ENCODE data around the gene CST2. TPM values are rescaled to one million over a fixed set of nuclear protein-coding genes. Genes with fewer than 3 reads are reported as not detected.
"Not testable (repeated sequence)": the region's sequence is repeated elsewhere in the genome, so short reads cannot be mapped to it uniquely, and the experiment has no call there.

Gene CST2
- total and polyA plus RNA-seq, 2 donors (not counting 3 experiments of a cell fraction or from before 2014, with no cell fraction given): not detected

- dilution Hi-C loops (cut with MboI; ENCODE audit: extremely low pct_ligation_motif_present, low sequenced_read_pairs): no loop called here
- Histone ChIP-seq H3K4me2 (ENCODE audit: insufficient read depth, low read length) (no peak overlapping the region), H3K9me1 (replicated peaks; ENCODE audit: control insufficient read depth, extremely low read depth, insufficient read depth, low read length) (no peaks in the 10 kb centered on the region), H3K27me3 (ENCODE audit: control insufficient read depth in 2 of 2, insufficient read depth in 2 of 2, low read length in 2 of 2) (no peaks in the 10 kb centered on the region), H3K27ac (ENCODE audit: insufficient read depth, low read depth, low read length) (no peak overlapping the region), H3K79me2 (ENCODE audit: control insufficient read depth, insufficient read depth, low read length) (no peaks in the 10 kb centered on the region), H3K36me3 (ENCODE audit: control insufficient read depth in 2 of 2, extremely low read depth in 1 of 2, insufficient read depth in 2 of 2, low read length in 2 of 2) (no peaks in the 10 kb centered on the region), H3K4me3 (replicated peaks in 1 of 3; ENCODE audit: insufficient read depth in 1 of 3, low read depth in 1 of 3, low read length in 3 of 3) (no peak overlapping the region), H3K9me3 (replicated peaks; ENCODE audit: control insufficient read depth, insufficient read depth, low read length) (no peaks in the 10 kb centered on the region), H3K9ac (replicated peaks; ENCODE audit: extremely low read depth, insufficient read depth, low read length) (no peak overlapping the region), H2AFZ (ENCODE audit: low read depth, low read length) (no peak overlapping the region), H3K4me1 (ENCODE audit: control insufficient read depth, extremely low read depth, insufficient read depth, low read length) (no peaks in the 10 kb centered on the region), H4K20me1 (replicated peaks; ENCODE audit: control insufficient read depth, extremely low read depth, insufficient read depth, low read length) (no peaks in the 10 kb centered on the region)
- ChIA-PET POLR2A (interaction anchor here (0.7 kb wide), 1 partner anchor 345 kb away, joined by 3 read pairs; no protein-coding TSS in a partner anchor), CTCF (no interaction called here)
- intact Hi-C loops (cut with micrococcal nuclease): no loop called here
- no TSS peak for BruUV-seq (replicated peaks)
- TF ChIP-seq JUN (IDR thresholded peaks at IDR 0.05; ENCODE audit: borderline replicate concordance, insufficient read depth, insufficient read length, low read depth): no peak
- no peak for TF ChIP-seq GATA2 (IDR thresholded peaks at IDR 0.05; ENCODE audit: insufficient read depth, insufficient read length, low read depth, low read length)
- TF ChIP-seq MYC (IDR thresholded peaks at IDR 0.05; ENCODE audit: low read depth, low read length): no peak
- no peak for TF ChIP-seq EZH2 (IDR thresholded peaks at IDR 0.05; ENCODE audit: borderline replicate concordance, low read depth, low read length, severe bottlenecking)
- no peak for TF ChIP-seq POLR2A (IDR thresholded peaks at IDR 0.05; ENCODE audit: low read depth, low read length)
- TF ChIP-seq FOS (IDR thresholded peaks at IDR 0.05; ENCODE audit: borderline replicate concordance, insufficient read depth, low read length): no peak
- no peak for TF ChIP-seq CTCF (IDR thresholded peaks at IDR 0.05; ENCODE audit: extremely low read depth in 1 of 2, insufficient read depth in 1 of 2, low read depth in 1 of 2, low read length in 2 of 2)
- TF ChIP-seq, protein P1, sequence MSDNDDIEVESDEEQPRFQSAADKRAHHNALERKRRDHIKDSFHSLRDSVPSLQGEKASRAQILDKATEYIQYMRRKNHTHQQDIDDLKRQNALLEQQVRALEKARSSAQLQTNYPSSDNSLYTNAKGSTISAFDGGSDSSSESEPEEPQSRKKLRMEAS (IDR thresholded peaks at IDR 0.05; ENCODE audit: insufficient read depth, insufficient read length): no peak
- no peak for TF ChIP-seq POLR2AphosphoS5 (IDR thresholded peaks at IDR 0.05; ENCODE audit: insufficient read depth, low read depth, low read length)
- FAIRE-seq (no peak), DNase-seq (ENCODE audit: low read depth, low spot score) (no peak)
These were observed 6.0 kb downstream of the CST2 start for GRCh38 chr20:23820493-23820892.

DNA sequence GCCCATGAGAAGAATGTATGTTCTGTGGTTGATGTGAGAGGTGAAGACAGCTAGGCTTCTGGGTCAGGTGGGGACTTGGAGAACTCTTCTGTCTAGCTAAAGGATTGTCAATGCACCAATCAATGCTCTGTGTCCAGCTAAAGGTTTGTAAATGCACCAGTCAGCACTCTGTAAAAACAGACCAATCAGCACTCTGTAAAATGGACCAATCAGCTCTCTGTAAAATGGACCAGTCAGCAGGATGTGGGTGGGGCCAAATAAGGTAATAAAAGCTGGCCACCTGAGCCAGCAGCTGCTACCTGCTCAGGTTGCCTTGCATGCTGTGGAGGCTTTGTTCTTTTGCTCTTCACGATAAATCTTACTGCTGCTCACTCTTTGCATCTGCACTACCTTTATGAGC, 15.0 kb downstream of the CST2 start:
- POLR2A ChIA-PET; H3K27me3 ChIP-seq (ENCODE audit: control insufficient read depth in 2 of 2, insufficient read depth in 2 of 2, low read length in 2 of 2); H3K4me3 ChIP-seq (replicated peaks in 1 of 3; ENCODE audit: insufficient read depth in 1 of 3, low read depth in 1 of 3, low read length in 3 of 3); H3K9me3 ChIP-seq (replicated peaks; ENCODE audit: control insufficient read depth, insufficient read depth, low read length); H3K36me3 ChIP-seq (ENCODE audit: control insufficient read depth in 2 of 2, extremely low read depth in 1 of 2, insufficient read depth in 2 of 2, low read length in 2 of 2); H2AFZ ChIP-seq (ENCODE audit: low read depth, low read length); CTCF ChIA-PET; dilution Hi-C loops (cut with MboI; ENCODE audit: extremely low pct_ligation_motif_present, low sequenced_read_pairs); H4K20me1 ChIP-seq (replicated peaks; ENCODE audit: control insufficient read depth, extremely low read depth, insufficient read depth, low read length); intact Hi-C loops (cut with micrococcal nuclease); BruUV-seq (replicated peaks); FAIRE-seq; H3K9me1 ChIP-seq (replicated peaks; ENCODE audit: control insufficient read depth, extremely low read depth, insufficient read depth, low read length); H3K4me1 ChIP-seq (ENCODE audit: control insufficient read depth, extremely low read depth, insufficient read depth, low read length); H3K79me2 ChIP-seq (ENCODE audit: control insufficient read depth, insufficient read depth, low read length); H3K9ac ChIP-seq (replicated peaks; ENCODE audit: extremely low read depth, insufficient read depth, low read length); H3K4me2 ChIP-seq (ENCODE audit: insufficient read depth, low read length); DNase-seq (ENCODE audit: low read depth, low spot score); H3K27ac ChIP-seq (ENCODE audit: insufficient read depth, low read depth, low read length): not testable (repeated sequence)

- H3K4me3 ChIP-seq (replicated peaks in 1 of 3; ENCODE audit: insufficient read depth in 1 of 3, low read depth in 1 of 3, low read length in 3 of 3); H3K9me1 ChIP-seq (replicated peaks; ENCODE audit: control insufficient read depth, extremely low read depth, insufficient read depth, low read length); dilution Hi-C loops (cut with MboI; ENCODE audit: extremely low pct_ligation_motif_present, low sequenced_read_pairs); H3K36me3 ChIP-seq (ENCODE audit: control insufficient read depth in 2 of 2, extremely low read depth in 1 of 2, insufficient read depth in 2 of 2, low read length in 2 of 2); H3K4me1 ChIP-seq (ENCODE audit: control insufficient read depth, extremely low read depth, insufficient read depth, low read length); H2AFZ ChIP-seq (ENCODE audit: low read depth, low read length); DNase-seq (ENCODE audit: low read depth, low spot score); H3K79me2 ChIP-seq (ENCODE audit: control insufficient read depth, insufficient read depth, low read length); H4K20me1 ChIP-seq (replicated peaks; ENCODE audit: control insufficient read depth, extremely low read depth, insufficient read depth, low read length); CTCF ChIA-PET; intact Hi-C loops (cut with micrococcal nuclease); POLR2A ChIA-PET; H3K9ac ChIP-seq (replicated peaks; ENCODE audit: extremely low read depth, insufficient read depth, low read length); FAIRE-seq; H3K9me3 ChIP-seq (replicated peaks; ENCODE audit: control insufficient read depth, insufficient read depth, low read length); H3K27me3 ChIP-seq (ENCODE audit: control insufficient read depth in 2 of 2, insufficient read depth in 2 of 2, low read length in 2 of 2); H3K4me2 ChIP-seq (ENCODE audit: insufficient read depth, low read length); H3K27ac ChIP-seq (ENCODE audit: insufficient read depth, low read depth, low read length); BruUV-seq (replicated peaks): not testable (repeated sequence)
These were observed 16.2 kb downstream of the CST2 start for GRCh38 chr20:23810349-23810748.

Measured in endothelial cell of umbilical vein (primary cell).